ENCODE results near the gene EDN1. TPM values are rescaled to one million over a fixed set of nuclear protein-coding genes. Genes with fewer than 3 reads are reported as not detected.
A peak's percentile ranks its signal among the peaks of the same experiment; 100 is the strongest.

Gene EDN1
- total RNA-seq, 3 donors from 2014 or later: 0.24 to 0.25 TPM; not detected in 1

DNA sequence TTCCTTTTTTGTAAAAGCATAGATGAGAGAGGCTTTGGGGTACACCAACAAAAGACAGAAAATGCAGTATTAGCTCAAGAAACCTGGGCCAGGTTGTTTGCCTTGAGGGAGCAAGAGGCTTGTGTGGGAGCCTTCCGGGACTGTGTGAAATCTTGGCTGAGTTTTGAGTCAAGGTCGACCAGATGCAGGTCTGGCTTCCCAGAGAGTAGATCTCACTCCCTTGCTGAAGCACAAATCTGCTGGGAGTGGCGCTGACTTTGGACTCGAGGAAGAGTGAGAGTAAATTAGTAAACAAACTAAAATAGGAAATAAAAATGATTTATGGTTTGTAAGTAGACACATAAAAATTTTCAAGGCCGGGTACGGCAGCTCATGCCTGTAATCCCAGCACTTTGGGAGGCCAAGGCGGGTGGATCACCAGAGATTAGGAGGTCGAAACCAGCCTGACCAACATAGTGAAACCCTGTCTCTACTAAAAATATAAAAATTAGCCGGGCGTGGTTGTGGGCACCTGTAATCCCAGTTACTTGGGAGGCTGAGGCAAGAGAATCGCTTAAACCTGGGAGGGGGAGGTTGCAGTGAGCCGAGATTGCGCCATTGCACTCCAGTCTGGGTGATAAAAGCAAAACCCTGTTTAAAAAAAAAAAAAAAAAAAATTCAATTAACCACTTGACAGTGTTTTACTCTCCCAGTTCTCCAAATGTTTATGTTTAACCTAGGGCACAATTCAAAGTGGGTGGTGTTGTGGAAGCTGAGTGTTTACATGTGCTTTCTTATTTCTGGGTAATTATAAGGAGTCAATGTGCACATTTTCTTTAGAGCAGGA is 27.7 kb upstream of the EDN1 start:
- Mint-ChIP-seq H3K4me1 (ENCODE audit: low read depth) (no peaks in the 10 kb centered on the region), H3K4me3 (no peak overlapping the region), H3K36me3 (ENCODE audit: insufficient read depth) (no peaks in the 10 kb centered on the region), H3K27me3 (ENCODE audit: low read depth) (peaks cover 3% of the 10 kb centered on the region), H3K9me3 (no peaks in the 10 kb centered on the region)
- ATAC-seq: no peak
- no peak for DNase-seq

DNA sequence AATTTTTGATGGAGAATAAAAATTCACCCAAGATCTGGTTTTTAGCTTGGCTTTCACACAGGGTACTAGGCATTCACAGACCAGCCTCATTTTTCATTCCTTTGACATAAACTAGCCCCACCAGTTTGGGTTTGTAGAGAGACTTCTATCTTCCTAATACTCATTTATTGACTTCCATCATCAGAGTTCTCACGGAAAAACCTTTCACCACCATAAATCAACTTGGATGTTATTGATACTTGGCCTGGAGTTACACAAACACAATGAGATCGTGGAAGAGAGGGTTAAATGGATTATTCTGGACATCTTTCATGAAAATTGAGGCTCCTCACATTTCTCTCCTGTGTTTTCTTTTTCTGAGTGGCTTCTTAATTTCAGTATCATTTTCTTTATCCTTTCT is 26.8 kb upstream of the EDN1 start:
- Mint-ChIP-seq H3K9me3 (no peaks in the 10 kb centered on the region), H3K27me3 (ENCODE audit: low read depth) (peaks cover 3% of the 10 kb centered on the region), H3K4me3 (no peak overlapping the region), H3K4me1 (ENCODE audit: low read depth) (no peaks in the 10 kb centered on the region), H3K36me3 (ENCODE audit: insufficient read depth) (no peaks in the 10 kb centered on the region)
- ATAC-seq (no peak), DNase-seq (no peak)

DNA sequence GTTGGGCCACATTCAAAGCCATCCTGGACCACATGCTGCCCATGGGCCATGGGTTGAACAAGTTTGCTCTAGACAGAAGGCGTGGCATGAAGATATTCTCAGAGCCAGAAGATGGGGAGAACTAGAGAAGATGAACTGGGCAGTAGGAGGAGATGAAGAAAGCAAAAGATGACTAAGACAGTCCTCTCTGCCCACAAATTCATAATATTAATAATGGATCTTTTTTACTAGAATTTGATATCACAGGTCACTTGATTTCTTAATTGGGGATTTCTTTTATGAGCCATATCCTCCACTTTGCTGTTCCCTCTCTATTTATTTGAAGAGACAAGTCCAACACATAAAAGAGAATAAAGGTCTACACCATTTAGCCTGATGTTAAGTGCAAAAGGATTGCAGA is 25.5 kb upstream of the EDN1 start:
- H3K4me1 Mint-ChIP-seq (ENCODE audit: low read depth): no peaks in the 10 kb centered on the region
- peaks cover 3% of the 10 kb centered on the region for H3K27me3 Mint-ChIP-seq (ENCODE audit: low read depth)
- no peak for ATAC-seq

DNA sequence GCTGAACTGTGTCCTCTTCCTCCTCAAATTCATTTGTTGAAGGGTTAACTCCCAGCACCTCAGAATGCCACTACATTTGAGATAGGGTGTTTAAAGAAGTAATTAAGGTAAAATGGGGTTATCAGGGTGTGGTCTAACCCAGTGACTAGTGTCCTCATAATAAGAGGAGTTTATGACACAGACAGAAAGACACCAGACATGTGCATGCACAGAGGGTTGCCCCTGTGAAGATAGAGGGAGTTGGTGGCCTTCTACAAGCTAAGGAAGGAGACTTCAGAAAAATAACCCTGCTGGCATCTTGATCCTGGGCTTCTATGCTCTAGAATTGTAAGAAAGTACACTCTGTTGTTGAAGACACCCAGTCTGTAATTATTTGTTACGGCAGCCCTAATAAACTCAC is 24.9 kb upstream of the EDN1 start:
- no peaks in the 10 kb centered on the region for H3K9me3 Mint-ChIP-seq
- no peak for DNase-seq
- H3K4me1 Mint-ChIP-seq (ENCODE audit: low read depth): no peaks in the 10 kb centered on the region
- no peak for ATAC-seq
- H3K4me3 Mint-ChIP-seq: no peak overlapping the region
- peaks cover 3% of the 10 kb centered on the region for H3K27me3 Mint-ChIP-seq (ENCODE audit: low read depth)
- H3K36me3 Mint-ChIP-seq (ENCODE audit: insufficient read depth): no peaks in the 10 kb centered on the region

More for the DNA sequence above, 25.5 kb upstream of the EDN1 start:
- no peak overlapping the region for H3K4me3 Mint-ChIP-seq
- DNase-seq: no peak
- no peaks in the 10 kb centered on the region for H3K9me3 Mint-ChIP-seq
- no peaks in the 10 kb centered on the region for H3K36me3 Mint-ChIP-seq (ENCODE audit: insufficient read depth)

DNA sequence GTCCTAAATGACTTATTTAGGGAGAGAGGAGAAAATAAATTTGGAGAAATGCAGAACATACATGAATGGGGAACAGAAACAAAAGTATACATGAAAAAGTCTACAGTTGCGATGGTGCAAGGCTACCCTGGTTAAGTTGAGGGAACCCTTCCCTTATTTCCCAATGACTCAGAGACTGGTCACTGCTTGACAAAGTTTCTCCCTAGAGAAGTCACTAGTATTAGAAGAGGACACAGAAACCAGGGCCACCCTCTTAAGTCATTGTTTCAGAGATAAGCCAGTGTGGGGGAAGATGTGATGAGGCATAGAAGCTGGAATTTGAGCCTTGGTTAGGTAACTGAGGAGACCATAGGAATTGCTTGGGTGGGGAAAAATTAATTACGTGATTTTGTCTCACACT is 24.4 kb upstream of the EDN1 start:
- H3K36me3 Mint-ChIP-seq (ENCODE audit: insufficient read depth): no peaks in the 10 kb centered on the region
- H3K27me3 Mint-ChIP-seq (ENCODE audit: low read depth): no peaks in the 10 kb centered on the region
- ATAC-seq: no peak
- H3K4me3 Mint-ChIP-seq: no peak overlapping the region
- no peaks in the 10 kb centered on the region for H3K9me3 Mint-ChIP-seq
- H3K4me1 Mint-ChIP-seq (ENCODE audit: low read depth): peaks cover 3% of the 10 kb centered on the region
- no peak for DNase-seq

DNA sequence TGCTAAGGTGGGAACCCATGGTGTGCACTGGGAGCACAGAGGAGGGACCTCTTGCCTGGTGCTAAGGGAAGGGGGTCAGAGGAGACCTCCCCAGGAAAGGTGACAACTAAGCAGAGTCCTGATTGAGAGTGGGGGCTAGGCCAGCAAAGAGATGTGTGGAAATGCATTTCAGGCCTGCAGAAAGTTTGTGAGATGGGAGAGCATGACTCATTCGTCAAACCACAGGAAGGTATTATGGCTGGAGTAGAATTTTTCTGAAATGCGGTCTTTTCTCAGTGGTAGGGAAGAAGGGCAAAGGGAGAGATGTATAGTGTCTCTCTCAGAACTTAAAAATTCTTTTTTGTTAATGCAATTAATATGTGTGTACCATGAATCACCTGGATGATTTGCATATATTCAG is 23.6 kb upstream of the EDN1 start:
- no peaks in the 10 kb centered on the region for H3K36me3 Mint-ChIP-seq (ENCODE audit: insufficient read depth)
- no peak for ATAC-seq
- DNase-seq: no peak
- no peaks in the 10 kb centered on the region for H3K27me3 Mint-ChIP-seq (ENCODE audit: low read depth)
- peaks cover 5% of the 10 kb centered on the region for H3K4me1 Mint-ChIP-seq (ENCODE audit: low read depth)
- peaks cover 4% of the 10 kb centered on the region for H3K9me3 Mint-ChIP-seq
- H3K4me3 Mint-ChIP-seq: no peak overlapping the region

DNA sequence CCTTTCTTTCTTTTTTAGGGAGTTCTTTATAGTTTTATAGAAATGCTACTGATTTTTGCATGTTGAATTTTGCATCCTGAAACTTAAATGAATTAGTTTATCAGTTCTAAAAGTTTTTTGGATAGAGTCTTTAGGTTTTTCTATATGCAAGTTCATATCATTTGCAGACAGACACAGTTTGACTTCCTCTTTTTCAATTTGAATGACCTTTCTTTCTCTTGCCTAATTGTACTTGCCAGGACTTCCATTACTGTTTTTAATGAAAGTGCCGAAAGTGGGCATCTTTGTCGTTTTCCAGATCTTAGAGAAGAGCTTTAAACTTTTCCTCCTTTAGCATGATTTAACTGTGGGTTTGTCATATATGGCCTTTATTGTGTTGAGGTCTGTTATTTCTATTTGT is 21.1 kb upstream of the EDN1 start:
- Mint-ChIP-seq H3K36me3 (ENCODE audit: insufficient read depth) (no peaks in the 10 kb centered on the region), H3K27me3 (ENCODE audit: low read depth) (no peaks in the 10 kb centered on the region), H3K4me1 (ENCODE audit: low read depth) (peaks cover 5% of the 10 kb centered on the region), H3K9me3 (peaks cover 10% of the 10 kb centered on the region), H3K4me3 (no peak overlapping the region)
- DNase-seq (no peak), ATAC-seq (no peak)

DNA sequence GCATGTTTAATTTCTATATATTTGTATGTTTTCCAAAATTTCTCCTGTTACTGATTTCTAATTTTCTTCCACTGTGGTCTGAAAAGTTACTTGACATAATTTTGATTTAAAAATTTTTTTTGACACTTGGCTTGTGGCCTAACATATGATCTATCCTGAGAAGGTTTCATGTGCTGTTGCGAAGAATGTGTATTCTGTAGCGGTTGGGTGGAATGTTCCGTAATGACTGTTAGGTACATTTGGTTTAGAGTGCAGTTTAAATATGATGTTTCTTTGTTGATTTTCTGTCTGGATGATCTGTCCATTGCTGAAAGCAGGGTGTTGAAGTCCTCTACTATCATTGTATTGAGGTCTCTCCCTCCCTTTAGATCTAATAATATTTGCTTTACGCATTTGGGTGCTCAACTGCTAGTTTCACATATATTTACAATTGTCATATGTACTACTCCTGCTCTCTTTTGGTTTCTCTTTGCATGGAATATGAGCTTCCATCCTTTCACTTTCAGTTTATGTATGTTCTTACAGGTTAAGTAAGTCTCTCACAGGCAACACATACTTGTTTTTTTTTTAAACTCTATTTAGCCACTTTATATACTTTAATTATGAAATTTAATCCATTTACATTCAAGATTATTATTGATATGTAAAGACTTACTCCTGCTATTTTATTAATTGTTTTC is 19.5 kb upstream of the EDN1 start:
- Mint-ChIP-seq H3K36me3 (ENCODE audit: insufficient read depth) (no peaks in the 10 kb centered on the region), H3K9me3 (peaks cover 10% of the 10 kb centered on the region), H3K4me3 (no peak overlapping the region), H3K4me1 (ENCODE audit: low read depth) (peaks cover 5% of the 10 kb centered on the region), H3K27me3 (ENCODE audit: low read depth) (no peaks in the 10 kb centered on the region)
- ATAC-seq: peak in 1 of 2 donors; percentile 21
- DNase-seq: no peak

DNA sequence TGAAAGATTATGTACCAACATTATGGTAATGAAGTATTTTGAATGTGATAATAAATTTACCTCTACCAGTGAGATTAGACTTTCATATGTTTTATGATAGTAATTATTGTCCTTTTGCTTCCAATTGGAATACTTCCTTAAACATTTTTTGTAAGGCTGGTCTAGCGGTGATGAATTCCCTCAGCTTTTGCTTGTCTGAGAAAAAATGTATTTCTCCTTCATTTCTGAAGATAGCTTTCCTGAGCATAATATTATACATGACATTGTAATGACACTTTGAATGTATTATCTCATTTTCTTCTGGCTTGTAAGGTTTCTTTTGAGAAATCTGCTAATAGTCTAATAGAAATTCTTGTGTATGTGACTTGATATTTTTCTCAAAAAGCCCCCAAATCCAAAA is 18.6 kb upstream of the EDN1 start:
- Mint-ChIP-seq H3K4me1 (ENCODE audit: low read depth) (peaks cover 5% of the 10 kb centered on the region), H3K9me3 (peaks cover 10% of the 10 kb centered on the region), H3K27me3 (ENCODE audit: low read depth) (no peaks in the 10 kb centered on the region), H3K36me3 (ENCODE audit: insufficient read depth) (no peaks in the 10 kb centered on the region), H3K4me3 (no peak overlapping the region)
- ATAC-seq (no peak), DNase-seq (no peak)

DNA sequence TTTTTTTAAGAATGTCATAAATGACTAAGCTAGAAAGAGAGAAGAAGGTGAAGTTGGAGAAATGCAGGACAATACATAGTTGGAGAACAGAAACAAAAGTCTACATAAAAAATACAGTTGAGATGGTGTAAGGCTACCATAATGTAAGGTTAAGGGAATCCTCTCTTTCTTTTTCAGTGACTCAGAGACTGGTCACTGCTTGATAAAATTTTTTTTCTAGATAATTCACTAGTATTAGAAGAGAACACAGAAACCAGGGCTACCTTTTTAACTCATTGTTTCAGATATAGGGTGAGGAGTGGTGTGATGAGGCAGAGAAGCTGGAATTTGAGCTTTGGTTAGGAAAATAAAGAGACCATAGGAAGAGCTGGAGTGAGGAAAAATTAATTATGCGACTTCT is 18.2 kb upstream of the EDN1 start:
- no peak overlapping the region for H3K4me3 Mint-ChIP-seq
- DNase-seq (no peak), ATAC-seq (no peak)
- no peaks in the 10 kb centered on the region for H3K36me3 Mint-ChIP-seq (ENCODE audit: insufficient read depth)
- no peaks in the 10 kb centered on the region for H3K27me3 Mint-ChIP-seq (ENCODE audit: low read depth)
- peaks cover 10% of the 10 kb centered on the region for H3K9me3 Mint-ChIP-seq
- peaks cover 5% of the 10 kb centered on the region for H3K4me1 Mint-ChIP-seq (ENCODE audit: low read depth)

DNA sequence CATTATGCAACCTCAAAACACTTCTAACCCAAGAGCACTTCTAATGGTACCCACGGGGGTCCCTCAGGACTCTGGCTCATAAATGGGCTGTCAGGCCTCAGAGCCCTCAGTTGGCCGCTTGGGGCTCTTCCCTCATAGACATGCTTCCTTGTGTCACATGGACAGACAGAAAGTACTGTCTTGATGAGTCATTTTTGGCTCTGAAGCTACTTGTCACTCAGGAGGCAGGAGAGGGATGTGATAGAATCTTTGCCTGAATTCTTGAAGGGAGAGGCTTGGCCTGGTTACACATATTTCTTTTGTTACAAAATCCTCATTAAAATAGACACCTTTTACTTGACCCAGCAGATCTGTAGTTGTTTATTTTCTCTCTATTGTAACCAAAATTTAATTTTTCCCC is 15.1 kb upstream of the EDN1 start:
- H3K4me3 Mint-ChIP-seq: no peak overlapping the region
- H3K4me1 Mint-ChIP-seq (ENCODE audit: low read depth): peaks cover 14% of the 10 kb centered on the region
- DNase-seq (no peak), ATAC-seq (no peak)
- peaks cover 10% of the 10 kb centered on the region for H3K9me3 Mint-ChIP-seq
- H3K36me3 Mint-ChIP-seq (ENCODE audit: insufficient read depth): no peaks in the 10 kb centered on the region
- no peaks in the 10 kb centered on the region for H3K27me3 Mint-ChIP-seq (ENCODE audit: low read depth)

DNA sequence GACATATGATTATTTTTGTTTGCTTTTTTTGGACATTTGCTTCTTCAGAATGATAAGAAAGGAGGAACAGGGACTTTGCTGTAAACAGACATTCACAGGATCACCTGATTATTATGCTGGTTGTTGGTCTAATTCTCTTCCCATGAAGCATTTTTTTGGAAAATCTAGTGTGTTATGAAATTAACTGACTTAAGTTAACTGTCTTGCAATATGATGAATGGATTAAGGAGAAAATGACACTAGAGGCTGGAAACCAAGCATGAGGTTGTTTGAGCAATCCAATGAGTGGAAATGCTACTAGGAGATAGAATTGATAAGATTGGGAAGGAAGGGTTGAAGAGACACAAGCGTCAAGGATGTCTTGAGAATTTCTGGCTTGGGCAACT is 13.2 kb upstream of the EDN1 start:
- H3K9me3 Mint-ChIP-seq: peaks cover 4% of the 10 kb centered on the region
- peaks cover 5% of the 10 kb centered on the region for H3K27me3 Mint-ChIP-seq (ENCODE audit: low read depth)
- no peak overlapping the region for H3K4me3 Mint-ChIP-seq
- no peaks in the 10 kb centered on the region for H3K36me3 Mint-ChIP-seq (ENCODE audit: insufficient read depth)
- no peak for ATAC-seq
- no peak for DNase-seq
- H3K4me1 Mint-ChIP-seq (ENCODE audit: low read depth): peaks cover 8% of the 10 kb centered on the region

DNA sequence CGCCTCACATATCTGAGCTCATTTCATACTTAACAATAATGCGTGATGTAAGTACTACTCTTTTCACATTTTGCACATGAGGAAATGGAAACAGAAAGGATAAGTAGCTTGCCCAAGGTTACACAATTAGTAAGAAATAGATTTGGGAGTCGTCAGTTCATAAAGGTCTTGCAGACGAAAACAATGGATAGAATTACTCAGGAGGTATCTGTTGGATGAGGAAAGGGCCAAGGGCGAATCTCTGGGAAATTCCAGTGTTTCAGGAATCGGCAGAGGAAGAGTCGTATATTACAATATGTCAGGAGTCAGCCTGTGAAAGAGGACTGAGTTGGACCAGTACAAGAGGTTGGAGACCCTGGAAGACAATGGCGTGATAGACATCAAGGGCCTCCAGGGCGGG is 12.8 kb upstream of the EDN1 start:
- no peak overlapping the region for H3K4me3 Mint-ChIP-seq
- H3K36me3 Mint-ChIP-seq (ENCODE audit: insufficient read depth): no peaks in the 10 kb centered on the region
- peaks cover 8% of the 10 kb centered on the region for H3K4me1 Mint-ChIP-seq (ENCODE audit: low read depth)
- H3K27me3 Mint-ChIP-seq (ENCODE audit: low read depth): peaks cover 5% of the 10 kb centered on the region
- H3K9me3 Mint-ChIP-seq: no peaks in the 10 kb centered on the region
- ATAC-seq: no peak
- no peak for DNase-seq

DNA sequence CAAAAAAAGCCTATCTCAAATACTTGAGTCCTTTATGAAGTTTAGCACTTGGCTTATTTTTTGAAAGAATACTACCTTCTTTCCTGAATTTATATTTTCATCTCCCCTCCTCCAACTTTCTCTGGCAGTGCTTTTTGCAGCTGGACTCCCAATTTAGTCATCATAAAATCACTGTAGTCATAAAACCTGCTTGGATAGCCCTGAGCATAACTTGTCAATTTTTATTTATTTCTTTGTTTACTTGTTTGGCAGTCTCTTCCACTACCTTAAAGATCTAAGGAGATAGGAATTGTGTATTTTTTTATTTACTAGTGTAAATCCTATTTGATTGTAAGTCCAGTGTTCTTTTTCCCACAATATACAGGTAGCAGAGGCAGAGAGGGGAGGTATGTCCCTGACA is 11.2 kb upstream of the EDN1 start:
- Mint-ChIP-seq H3K27me3 (ENCODE audit: low read depth) (peaks cover 7% of the 10 kb centered on the region), H3K36me3 (ENCODE audit: insufficient read depth) (no peaks in the 10 kb centered on the region), H3K4me1 (ENCODE audit: low read depth) (peaks cover 8% of the 10 kb centered on the region), H3K4me3 (no peak overlapping the region), H3K9me3 (no peaks in the 10 kb centered on the region)
- DNase-seq: no peak
- ATAC-seq: no peak

Measured in activated T-cell treated with anti-CD3 and anti-CD28 coated beads, Interleukin-2, amount 50 U/mL, for 4 hours (primary cell).